Endothelial cell (in vitro differentiated cells): ENCODE results near the gene CFAP77. TPM values are rescaled to one million over a fixed set of nuclear protein-coding genes. Genes with fewer than 3 reads are reported as not detected.

ENCODE experiments used
- DNase-seq: peaks from one replicate; pipeline ENCODE4 v3.0.0; 2021; ENCODE audit warnings: low spot score
- H3K27ac Mint-ChIP-seq: one replicate; pipeline ENCODE4 v1.8.0; 2021; ENCODE audit warnings: mixed read lengths, inconsistent platforms; ENCODE audit not compliant: unreplicated experiment
- H3K27me3 Mint-ChIP-seq: one replicate; pipeline ENCODE4 v1.8.0; 2021; ENCODE audit warnings: mild to moderate bottlenecking, moderate library complexity, mixed read lengths, inconsistent platforms; ENCODE audit not compliant: unreplicated experiment
- H3K36me3 Mint-ChIP-seq: one replicate; pipeline ENCODE4 v1.8.0; 2021; ENCODE audit warnings: mild to moderate bottlenecking, low read depth, mixed read lengths, inconsistent platforms; ENCODE audit not compliant: unreplicated experiment
- H3K4me1 Mint-ChIP-seq: one replicate; pipeline ENCODE4 v1.8.0; 2021; ENCODE audit warnings: mild to moderate bottlenecking, mixed read lengths, inconsistent platforms; ENCODE audit not compliant: unreplicated experiment
- H3K4me3 Mint-ChIP-seq: one replicate; pipeline ENCODE4 v1.8.0; 2021; ENCODE audit warnings: mild to moderate bottlenecking, mixed read lengths, inconsistent platforms; ENCODE audit not compliant: unreplicated experiment
- H3K9me3 Mint-ChIP-seq: one replicate; pipeline ENCODE4 v1.8.0; 2021; ENCODE audit warnings: mixed read lengths, inconsistent platforms; ENCODE audit not compliant: unreplicated experiment
- total RNA-seq: library from RNA; stranded (reverse); fragmentation: NEBNext Ultra II Directional; extraction: Animal tissue kit (Norgen Biotek cat#: 25700); gene quantifications from one replicate; pipeline ENCODE4 v1.2.1, GENCODE V29; 2021; ENCODE audit not compliant: unreplicated experiment
- TF ChIP-seq, protein P1 (sequence below): fragments of 200-600 bp; sonication (generic); IDR thresholded peaks from one replicate; pipeline ENCODE4 v1.5.0; 2021; ENCODE audit warnings: antibody characterized with exemption; ENCODE audit not compliant: unreplicated experiment

CFAP77 gene
- total RNA-seq, 1 donor from 2014 or later = 3.7 TPM

DNA sequence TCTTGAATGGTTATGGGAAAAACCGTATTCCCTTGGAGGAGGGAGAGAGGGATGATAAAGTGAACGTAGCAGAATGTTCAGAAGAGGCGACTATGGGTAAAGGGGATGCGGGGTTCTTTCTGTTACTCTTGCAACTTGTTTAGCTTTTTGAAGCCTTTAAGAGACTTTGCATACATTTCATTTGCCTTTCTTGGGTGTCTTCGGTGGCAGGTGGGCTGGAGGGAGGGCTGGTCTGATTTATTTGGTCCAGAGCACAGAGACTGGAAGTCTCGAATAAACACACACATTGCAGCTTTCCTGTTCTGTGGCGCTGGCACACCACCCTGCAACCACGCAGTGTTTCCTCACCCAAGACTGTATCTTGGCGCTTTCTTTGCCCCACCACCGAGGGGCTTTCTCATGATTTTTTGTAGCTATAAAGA is 26.5 kb upstream of the CFAP77 start:
- H3K4me1 Mint-ChIP-seq = peaks cover 8% of the 10 kb centered on the region
- H3K36me3 Mint-ChIP-seq = peaks cover 43% of the 10 kb centered on the region
- no peaks in the 10 kb centered on the region for H3K27me3 Mint-ChIP-seq
- DNase-seq = no peak
- TF ChIP-seq, protein P1, sequence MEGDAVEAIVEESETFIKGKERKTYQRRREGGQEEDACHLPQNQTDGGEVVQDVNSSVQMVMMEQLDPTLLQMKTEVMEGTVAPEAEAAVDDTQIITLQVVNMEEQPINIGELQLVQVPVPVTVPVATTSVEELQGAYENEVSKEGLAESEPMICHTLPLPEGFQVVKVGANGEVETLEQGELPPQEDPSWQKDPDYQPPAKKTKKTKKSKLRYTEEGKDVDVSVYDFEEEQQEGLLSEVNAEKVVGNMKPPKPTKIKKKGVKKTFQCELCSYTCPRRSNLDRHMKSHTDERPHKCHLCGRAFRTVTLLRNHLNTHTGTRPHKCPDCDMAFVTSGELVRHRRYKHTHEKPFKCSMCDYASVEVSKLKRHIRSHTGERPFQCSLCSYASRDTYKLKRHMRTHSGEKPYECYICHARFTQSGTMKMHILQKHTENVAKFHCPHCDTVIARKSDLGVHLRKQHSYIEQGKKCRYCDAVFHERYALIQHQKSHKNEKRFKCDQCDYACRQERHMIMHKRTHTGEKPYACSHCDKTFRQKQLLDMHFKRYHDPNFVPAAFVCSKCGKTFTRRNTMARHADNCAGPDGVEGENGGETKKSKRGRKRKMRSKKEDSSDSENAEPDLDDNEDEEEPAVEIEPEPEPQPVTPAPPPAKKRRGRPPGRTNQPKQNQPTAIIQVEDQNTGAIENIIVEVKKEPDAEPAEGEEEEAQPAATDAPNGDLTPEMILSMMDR = no peak
- no peak overlapping the region for H3K4me3 Mint-ChIP-seq
- no peaks in the 10 kb centered on the region for H3K9me3 Mint-ChIP-seq
- H3K27ac Mint-ChIP-seq = no peak overlapping the region

DNA sequence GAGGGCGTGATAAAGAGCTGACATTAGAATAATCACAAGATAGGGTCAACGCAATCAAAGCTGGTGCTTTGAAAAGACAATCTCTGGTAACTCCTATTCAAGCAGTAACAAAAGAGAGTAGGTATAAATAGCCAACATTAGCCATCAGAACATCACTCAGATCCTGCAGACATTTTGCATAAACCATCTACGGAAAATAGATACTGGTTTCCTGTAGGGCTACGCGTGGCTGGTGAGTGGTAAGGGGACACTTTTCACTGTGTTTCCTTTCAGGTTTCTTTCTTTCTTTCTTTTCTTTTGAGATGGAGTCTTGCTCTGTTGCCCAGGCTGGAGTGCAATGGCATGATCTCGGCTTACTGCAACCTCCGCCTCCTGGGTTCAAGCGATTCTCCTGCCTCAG is 25.6 kb upstream of the CFAP77 start:
- H3K36me3 Mint-ChIP-seq = peaks cover 44% of the 10 kb centered on the region
- no peaks in the 10 kb centered on the region for H3K9me3 Mint-ChIP-seq
- H3K27ac Mint-ChIP-seq = no peak overlapping the region
- no peak overlapping the region for H3K4me3 Mint-ChIP-seq
- peaks cover 8% of the 10 kb centered on the region for H3K4me1 Mint-ChIP-seq
- H3K27me3 Mint-ChIP-seq = no peaks in the 10 kb centered on the region
- no peak for DNase-seq
- TF ChIP-seq, protein P1 = no peak

GRCh38 chr9:132387133-132387532 is 22.9 kb upstream of the CFAP77 start:
- H3K36me3 Mint-ChIP-seq = peaks cover 56% of the 10 kb centered on the region
- H3K27me3 Mint-ChIP-seq = peaks cover 1% of the 10 kb centered on the region
- DNase-seq = no peak
- H3K27ac Mint-ChIP-seq = no peak overlapping the region
- TF ChIP-seq, protein P1 = no peak
- no peaks in the 10 kb centered on the region for H3K9me3 Mint-ChIP-seq
- H3K4me3 Mint-ChIP-seq = no peak overlapping the region
- H3K4me1 Mint-ChIP-seq = peaks cover 3% of the 10 kb centered on the region

- no peak for DNase-seq
- H3K27me3 Mint-ChIP-seq = peaks cover 3% of the 10 kb centered on the region
- no peak overlapping the region for H3K4me3 Mint-ChIP-seq
- peaks cover 51% of the 10 kb centered on the region for H3K36me3 Mint-ChIP-seq
- no peak overlapping the region for H3K27ac Mint-ChIP-seq
- H3K4me1 Mint-ChIP-seq = no peaks in the 10 kb centered on the region
- no peaks in the 10 kb centered on the region for H3K9me3 Mint-ChIP-seq
- TF ChIP-seq, protein P1 = no peak
Observed at GRCh38 chr9:132390966-132391365, 19.0 kb upstream of the CFAP77 start.

DNA sequence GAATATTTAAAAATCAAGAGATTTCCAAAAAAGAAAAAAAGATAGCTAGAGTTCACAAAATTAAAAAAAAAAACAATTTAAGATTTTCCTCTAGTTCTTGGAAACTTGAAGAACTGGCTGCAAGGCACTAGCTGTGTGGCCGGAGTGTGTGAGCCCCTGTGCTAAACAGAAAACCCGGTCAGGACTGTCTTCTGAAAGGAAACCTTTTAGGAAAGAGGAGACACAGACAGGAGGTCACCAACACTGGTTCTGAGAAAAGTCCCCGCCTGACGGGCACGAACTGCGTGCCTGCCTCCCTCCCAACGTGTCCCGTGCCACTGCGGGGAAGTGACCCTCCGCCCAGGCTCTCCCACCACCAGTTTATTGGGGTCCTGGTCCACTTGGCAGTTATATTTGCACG is 18.6 kb upstream of the CFAP77 start:
- Mint-ChIP-seq H3K27ac (no peak overlapping the region), H3K4me1 (no peaks in the 10 kb centered on the region), H3K9me3 (no peaks in the 10 kb centered on the region), H3K4me3 (no peak overlapping the region), H3K27me3 (peaks cover 3% of the 10 kb centered on the region), H3K36me3 (peaks cover 51% of the 10 kb centered on the region)
- TF ChIP-seq, protein P1 = no peak
- no peak for DNase-seq
